HG03139 (cell line): ENCODE results near the gene A1BG.
"Not testable (repeated sequence)": the region's sequence is repeated elsewhere in the genome, so short reads cannot be mapped to it uniquely, and the experiment has no call there.

Source experiments
- ATAC-seq: cut with Tn5 transposase; IDR thresholded peaks from one replicate; pipeline ENCODE4 v1.9.1; 2021; ENCODE audit not compliant: unreplicated experiment

A1BG gene

GRCh38 chr19:58362272-58362994 is 9.1 kb upstream of the A1BG start, which contains the start of gene ZNF497:
Gene ZNF497, minus strand, starts transcription at chr19:58362751. Its CDS starts 5,116 bp downstream, at chr19:58357635.
- peak; percentile 74 for ATAC-seq

- peak; percentile 12 for ATAC-seq
These were observed 8.6 kb upstream of the A1BG start for GRCh38 chr19:58361900-58362271.

GRCh38 chr19:58357481-58358145 is 4.3 kb upstream of the A1BG start:
- no peak for ATAC-seq

- ATAC-seq: no peak
These were observed 3.6 kb upstream of the A1BG start for GRCh38 chr19:58356766-58357480.

- no peak for ATAC-seq
These were observed 2.8 kb upstream of the A1BG start for GRCh38 chr19:58355908-58356765.

- ATAC-seq: no peak
These were observed 2.0 kb upstream of the A1BG start for GRCh38 chr19:58355215-58355796.

GRCh38 chr19:58354478-58355030 is 1.3 kb upstream of the A1BG start:
- no peak for ATAC-seq

- no peak for ATAC-seq
These were observed 605 bp upstream of the A1BG start for GRCh38 chr19:58353717-58354477.

GRCh38 chr19:58351990-58352755 is 1.1 kb downstream of the A1BG start:
- ATAC-seq: no peak

GRCh38 chr19:58351558-58351878 is 1.8 kb downstream of the A1BG start:
- no peak for ATAC-seq

GRCh38 chr19:58350871-58351557 is 2.3 kb downstream of the A1BG start:
- ATAC-seq: no peak

GRCh38 chr19:58350001-58350861 is 3.1 kb downstream of the A1BG start:
- ATAC-seq: no peak

- ATAC-seq: no peak
These were observed 3.7 kb downstream of the A1BG start for GRCh38 chr19:58349590-58349989.

- ATAC-seq: not testable (repeated sequence)
These were observed 5.2 kb downstream of the A1BG start for GRCh38 chr19:58348080-58348479.

- ATAC-seq: peak; percentile 78
These were observed 6.0 kb downstream of the A1BG start for GRCh38 chr19:58346961-58347929.

GRCh38 chr19:58345558-58345957 is 7.7 kb downstream of the A1BG start:
- no peak for ATAC-seq
